Lung (tissue), 12 donors: ENCODE measurements around the gene ACER3. TPM values are rescaled to one million over a fixed set of nuclear protein-coding genes. Genes with fewer than 3 reads are reported as not detected.
A peak's percentile ranks its signal among the peaks of the same experiment; 100 is the strongest.

Experiments
- ATAC-seq: fragments of 200-7000 bp; cut with Tn5 transposase; one replicate; pipeline ENCODE4 v1.9.1; 2020; ENCODE audit warnings: moderate number of reproducible peaks; ENCODE audit not compliant: insufficient read depth, low FRiP score
- DNase-seq, 3 donors: peaks; one replicate each; pipeline ENCODE4 v3.0.0-alpha.2; 2013 to 2017
- H3K27ac ChIP-seq, 2 donors: one replicate each; pipeline ENCODE4 v1.5.1; 2013; ENCODE audit warnings: mild to moderate bottlenecking in 2 of 2, moderate library complexity in 2 of 2, control low read depth in 1 of 2, inconsistent platforms in 1 of 2, low read depth in 1 of 2, low read length in 1 of 2
- H3K27me3 ChIP-seq, 3 donors: one replicate each; pipeline ENCODE4 v1.5.1; 2013; ENCODE audit warnings: low read length in 2 of 3; ENCODE audit not compliant: control insufficient read depth in 3 of 3, insufficient read depth in 3 of 3
- H3K36me3 ChIP-seq, 4 donors: one replicate each; pipeline ENCODE4 v1.5.1; 2013; ENCODE audit warnings: low read length in 4 of 4, mild to moderate bottlenecking in 1 of 4, moderate library complexity in 1 of 4; ENCODE audit not compliant: control insufficient read depth in 4 of 4, insufficient read depth in 4 of 4
- H3K4me1 ChIP-seq, 5 donors: one replicate each; pipeline ENCODE4 v1.5.1; 2013; ENCODE audit warnings: low read length in 5 of 5, mild to moderate bottlenecking in 2 of 5, moderate library complexity in 1 of 5; ENCODE audit not compliant: control insufficient read depth in 5 of 5, insufficient read depth in 5 of 5
- H3K4me3 ChIP-seq: one replicate; pipeline ENCODE4 v1.5.1; 2013; ENCODE audit warnings: mild to moderate bottlenecking, control low read depth, moderate library complexity
- H3K9ac ChIP-seq, 2 donors: one replicate each; pipeline ENCODE4 v1.5.1; 2013; ENCODE audit warnings: low read length in 2 of 2, control low read depth in 1 of 2; ENCODE audit not compliant: insufficient read depth in 1 of 2
- H3K9me3 ChIP-seq, 4 donors: one replicate each; pipeline ENCODE4 v1.5.1; 2013; ENCODE audit warnings: low read length in 3 of 4, mild to moderate bottlenecking in 1 of 4, moderate library complexity in 1 of 4; ENCODE audit not compliant: control insufficient read depth in 4 of 4, insufficient read depth in 3 of 4
- CTCF ChIP-seq: IDR thresholded peaks from 2 replicates; pipeline ENCODE4 v1.5.1; 2012; ENCODE audit warnings: mild to moderate bottlenecking; ENCODE audit errors: control extremely low read depth, extremely low read depth
- WGBS, 2 donors: extraction: QIAGEN DNeasy Blood & Tissue Kit; methylation state at CpG; one replicate each; pipeline ENCODE4 v1.1.7; 2013; 5-methylcytosine and 5-hydroxymethylcytosine counted together
- polyA plus RNA-seq, 2 donors: library from polyadenylated mRNA; stranded (reverse); fragments of 200-250 nt; gene quantifications; one replicate each; pipeline ENCODE4 v1.2.1, GENCODE V29; 2013
- total RNA-seq, 2 donors: library from RNA; depleted of rRNA in 1 of 2; stranded (reverse); fragments of >200 nt in 1 of 2; gene quantifications; one replicate each; pipeline ENCODE4 v1.2.1, GENCODE V29; 2014 to 2021
- donor health status: control.
- donor health status: control.
- donor health status: Bipolar disorder and iron deficiency.
- donor health status: healthy.
- donor health status: DM: yes; HTN: yes; CAD: no.

Gene ACER3
- total and polyA plus RNA-seq, 4 donors, result 7.9 to 37.0 (median 12.7) TPM

- H3K9me3 ChIP-seq, result no peaks in the 10 kb centered on the region
- H3K4me3 ChIP-seq, result no peak overlapping the region
- TF ChIP-seq CTCF, result no peak
- no peaks in the 10 kb centered on the region for H3K36me3 ChIP-seq
- DNase-seq, result no peak
- ATAC-seq, result peak; percentile 15
- peak overlapping the region; percentile 5 to 88 for H3K27ac ChIP-seq
- H3K4me1 ChIP-seq, result peaks cover 0 to 27% (median 7%) of the 10 kb centered on the region in 5 donors
- H3K9ac ChIP-seq, result peak overlapping the region in 1 of 2 donors; percentile 16
- H3K27me3 ChIP-seq, result peaks cover 0 to 4% (median 0%) of the 10 kb centered on the region in 3 donors
- WGBS, 2 donors, result 59 to 70% methylated on average over 11 of the region's 11 CpGs
Measured at GRCh38 chr11:76836613-76837291, 24.0 kb upstream of the ACER3 start.

GRCh38 chr11:76837696-76838677, 22.7 kb upstream of the ACER3 start:
- DNase-seq (no peak), ATAC-seq (no peak)
- Histone ChIP-seq H3K27ac (peak overlapping the region in 1 of 2 donors; percentile 42), H3K36me3 (no peaks in the 10 kb centered on the region), H3K4me3 (no peak overlapping the region), H3K9ac (no peak overlapping the region), H3K4me1 (peaks cover 0 to 27% (median 7%) of the 10 kb centered on the region in 5 donors), H3K9me3 (no peaks in the 10 kb centered on the region), H3K27me3 (peaks cover 0 to 4% (median 0%) of the 10 kb centered on the region in 3 donors)
- no peak for TF ChIP-seq CTCF
- 65 to 72% methylated on average over 7 of the region's 7 CpGs for WGBS, 2 donors

GRCh38 chr11:76838678-76839068, 22.0 kb upstream of the ACER3 start:
- no peaks in the 10 kb centered on the region for H3K36me3 ChIP-seq

More at GRCh38 chr11:76838678-76839068, 22.0 kb upstream of the ACER3 start:
- H3K27ac ChIP-seq, result peak overlapping the region in 1 of 2 donors; percentile 37
- peaks cover 0 to 4% (median 0%) of the 10 kb centered on the region in 3 donors for H3K27me3 ChIP-seq
- H3K4me3 ChIP-seq, result no peak overlapping the region
- TF ChIP-seq CTCF, result no peak
- WGBS, 2 donors, result 81 to 82% methylated on average over 3 of the region's 3 CpGs
- H3K9ac ChIP-seq, result no peak overlapping the region
- peaks cover 0 to 26% (median 7%) of the 10 kb centered on the region in 5 donors for H3K4me1 ChIP-seq
- peak; percentile 57 to 62 (median 60) for DNase-seq
- H3K9me3 ChIP-seq, result no peaks in the 10 kb centered on the region
- ATAC-seq, result no peak
